Activated T-cell treated with anti-CD3 and anti-CD28 coated beads, Interleukin-2, amount 50 U/mL, for 1 hour (primary cell): ENCODE results near the gene KIAA1549.
"Not testable (repeated sequence)": the region's sequence is repeated elsewhere in the genome, so short reads cannot be mapped to it uniquely, and the experiment has no call there.

Experiments used
- DNase-seq: peaks from one replicate; pipeline ENCODE4 v3.0.0-alpha.2; 2020

KIAA1549 gene

DNA sequence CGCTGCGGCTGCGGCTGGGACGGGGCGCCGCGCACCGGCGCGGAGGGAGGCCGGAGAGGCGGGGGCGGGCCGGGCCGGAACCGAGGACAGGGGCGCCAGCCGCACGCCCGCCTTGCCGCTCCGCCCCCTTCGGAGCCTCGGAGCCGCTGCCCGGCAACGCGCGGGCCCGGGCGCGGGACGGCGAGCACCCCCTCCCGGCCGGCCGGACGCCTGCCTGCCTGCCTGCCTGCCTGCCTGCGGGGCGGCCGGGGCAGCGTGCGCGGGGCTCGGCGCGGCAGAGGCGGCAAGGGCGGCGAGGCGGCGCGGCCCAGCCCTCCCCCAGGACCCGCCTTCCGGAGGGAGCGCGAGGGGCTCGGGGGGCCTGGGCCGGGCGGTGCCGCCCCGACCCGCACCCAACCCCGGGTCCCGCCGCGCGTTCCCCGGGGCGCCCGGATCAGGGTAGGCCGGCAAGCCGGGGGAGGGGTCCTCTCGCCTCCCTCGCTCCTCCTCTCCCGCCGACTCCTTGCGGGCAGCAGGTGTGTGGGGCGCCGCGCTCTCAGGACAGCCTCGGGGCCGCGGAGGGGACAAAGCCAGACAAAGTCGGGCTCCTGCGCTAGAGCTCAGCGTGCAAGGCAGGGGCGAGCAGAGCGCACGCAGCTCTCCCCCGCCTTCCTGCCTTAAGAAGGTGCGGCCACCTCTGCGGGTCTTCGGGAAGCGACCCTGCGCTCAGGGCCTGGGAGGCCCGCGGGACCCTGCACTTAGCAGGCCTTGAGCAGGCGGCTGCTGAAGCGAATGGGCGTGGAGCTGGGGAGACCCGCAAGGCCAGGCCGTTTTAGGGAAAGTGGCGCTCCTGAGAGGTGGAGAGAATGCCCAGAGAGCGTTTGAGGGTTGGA, at the start of gene KIAA1549:
KIAA1549 (minus strand) TSS at position 58 of the 872 bp plus-strand sequence. CDS start 120 bp downstream, outside the sequence.
- DNase-seq, result peak; percentile 63

DNA sequence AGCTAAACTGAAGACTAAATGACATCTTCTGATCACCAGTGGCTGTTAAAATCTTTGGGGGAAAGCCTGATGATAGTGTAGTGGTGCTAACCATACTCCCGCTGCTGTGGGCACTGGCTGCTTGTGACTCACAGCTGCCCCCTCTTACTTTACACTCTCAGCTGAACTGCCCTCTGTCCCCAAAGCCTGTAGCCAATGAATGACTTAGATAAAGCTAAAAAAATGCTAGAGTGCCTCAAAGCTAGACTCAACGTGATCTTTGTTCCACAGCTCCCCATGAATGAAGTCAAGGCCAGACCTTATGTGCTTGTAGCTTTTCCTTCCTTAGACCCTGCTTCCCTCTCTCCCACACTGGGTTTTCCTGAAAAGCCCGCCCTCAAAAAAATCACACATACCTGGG, 48.2 kb upstream of the KIAA1549 start:
- DNase-seq, result no peak

DNA sequence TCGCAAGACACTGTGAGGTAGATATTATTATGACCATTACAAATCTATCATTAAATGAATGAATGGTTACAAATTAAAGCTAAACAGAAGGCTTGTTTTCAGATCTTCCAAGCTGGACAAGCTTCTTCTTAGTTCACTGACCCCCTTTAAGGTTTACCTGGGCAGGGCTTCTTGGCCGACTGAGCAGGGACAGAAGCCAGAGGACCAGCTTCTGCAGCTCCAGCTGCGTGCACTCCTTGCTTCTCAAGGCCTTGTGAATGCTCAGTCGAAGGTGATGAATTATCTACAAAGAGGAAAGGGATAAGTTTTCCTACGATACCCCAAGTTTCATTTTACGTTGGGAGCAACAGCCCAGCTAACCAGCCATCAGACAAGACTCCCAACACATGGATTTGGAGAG, 45.4 kb upstream of the KIAA1549 start:
- DNase-seq, result no peak

DNA sequence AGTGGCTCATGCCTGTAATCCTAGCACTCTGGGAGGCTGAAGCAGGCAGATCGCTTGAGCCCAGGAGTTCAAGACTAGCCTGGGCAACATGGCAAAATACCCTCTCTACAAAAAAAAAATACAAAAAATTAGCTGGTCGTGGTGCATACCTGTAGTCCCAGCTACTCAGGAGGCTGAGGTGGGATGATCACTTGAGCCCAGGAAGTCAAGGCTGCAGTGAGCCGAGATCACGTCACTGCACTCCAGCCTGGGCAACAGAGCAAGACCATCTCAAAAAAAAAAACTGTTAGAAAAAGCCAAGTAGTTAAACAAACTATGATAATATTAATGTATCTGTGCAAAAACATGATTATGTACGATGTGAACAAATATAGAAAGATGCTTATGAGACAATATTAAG, 44.7 kb upstream of the KIAA1549 start:
- DNase-seq, result not testable (repeated sequence)

DNA sequence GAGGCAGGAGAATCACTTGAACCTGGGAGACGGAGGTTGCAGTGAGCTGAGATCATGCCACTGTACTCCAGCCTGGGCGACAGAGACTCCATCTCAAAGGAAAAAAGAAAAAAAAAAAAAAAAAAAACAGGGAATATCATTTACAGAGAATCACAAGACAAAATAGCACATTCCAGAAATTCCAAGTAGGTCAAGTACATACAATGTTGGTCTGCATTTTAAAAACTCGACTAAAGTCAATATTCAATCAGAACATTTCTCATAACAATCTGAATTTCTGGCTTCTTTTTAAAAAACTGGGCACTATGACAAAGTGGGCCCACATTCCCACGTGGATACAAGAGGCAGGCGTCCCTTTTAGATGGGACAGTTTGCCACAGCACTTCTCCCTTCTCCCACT, 41.9 kb upstream of the KIAA1549 start:
- no peak for DNase-seq

DNA sequence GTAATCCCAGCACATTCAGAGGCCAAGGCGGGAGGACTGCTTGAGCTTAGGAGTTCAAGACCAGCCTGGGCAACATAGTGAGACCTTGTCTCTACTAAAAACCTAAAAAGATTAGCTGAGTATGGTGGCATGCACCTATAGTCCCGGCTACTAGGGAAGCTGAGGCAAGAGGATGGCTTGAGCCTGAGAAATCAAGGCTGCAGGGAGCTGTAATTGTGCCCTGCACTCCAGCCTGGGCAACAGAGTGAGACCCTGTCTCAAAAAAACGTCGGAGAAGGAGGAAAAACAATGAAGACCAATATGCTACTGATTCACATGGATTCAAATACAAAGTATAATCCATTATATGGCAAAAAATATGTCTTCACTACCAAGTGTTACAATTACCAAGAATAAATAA, 41.1 kb upstream of the KIAA1549 start:
- DNase-seq, result no peak

DNA sequence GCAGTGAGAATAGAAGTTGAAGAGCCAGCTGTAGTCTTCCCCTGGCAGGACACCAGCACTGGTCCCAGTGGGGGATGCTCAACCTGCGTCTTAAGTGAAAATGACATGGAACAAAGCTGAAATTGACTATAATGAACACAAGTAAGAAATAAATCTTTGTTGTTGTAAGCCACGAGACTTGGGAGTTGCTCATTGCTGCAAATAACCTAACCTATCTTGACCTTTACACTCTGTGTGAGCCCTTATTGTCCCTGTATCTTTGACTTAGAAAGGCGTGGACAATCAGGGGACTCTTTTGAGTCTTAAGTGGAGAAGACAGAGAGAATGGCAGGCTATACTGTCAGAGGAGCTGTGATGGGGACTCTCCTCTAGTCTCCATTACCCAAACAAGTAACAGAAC, 37.7 kb upstream of the KIAA1549 start:
- DNase-seq, result no peak

DNA sequence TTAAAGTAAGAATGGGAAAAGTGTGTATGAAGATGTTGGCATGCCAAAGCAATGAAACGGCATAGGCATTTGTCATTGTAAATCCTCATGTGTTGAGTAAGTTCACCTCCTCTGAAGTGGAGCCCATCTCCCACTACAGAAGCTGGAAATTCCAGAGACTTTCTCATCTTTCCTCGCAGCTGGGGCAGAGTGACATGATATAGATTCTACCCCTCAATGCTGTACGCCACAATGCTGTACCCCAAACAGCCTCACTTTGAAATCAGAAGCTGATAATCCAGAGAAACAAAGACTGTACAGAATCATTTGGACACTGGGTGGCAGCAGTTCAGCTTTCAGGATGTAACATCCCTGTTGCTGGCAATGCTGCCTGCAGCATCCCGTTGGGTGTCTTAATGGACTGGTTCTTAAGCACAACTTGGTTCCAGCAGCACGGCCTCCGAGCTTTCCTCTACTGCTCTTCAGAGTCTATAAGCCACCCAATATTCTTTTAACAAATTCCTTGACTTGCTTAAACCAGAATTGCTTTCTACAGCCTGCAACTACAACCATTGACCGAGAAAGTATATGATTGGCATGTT, 35.8 kb upstream of the KIAA1549 start:
- peak; percentile 53 for DNase-seq

DNA sequence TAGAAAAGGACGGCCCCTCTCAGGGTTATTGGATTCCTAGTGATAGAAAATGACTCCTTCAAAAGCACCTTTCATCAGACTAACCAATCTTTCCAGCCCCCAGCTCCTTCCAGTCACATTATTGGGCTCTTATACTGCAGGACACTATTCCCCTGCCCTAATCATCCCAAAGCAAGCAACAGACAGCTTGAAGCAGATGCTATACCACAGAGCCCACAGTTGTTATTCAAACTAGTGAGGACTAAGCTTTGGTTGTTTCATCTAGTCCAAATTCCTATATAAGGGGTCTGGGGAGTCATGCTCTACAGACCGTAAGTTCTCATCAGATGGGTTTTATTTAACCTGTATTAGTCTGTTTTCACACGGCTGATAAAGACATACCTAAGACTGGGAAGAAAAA, 30.2 kb upstream of the KIAA1549 start:
- no peak for DNase-seq

DNA sequence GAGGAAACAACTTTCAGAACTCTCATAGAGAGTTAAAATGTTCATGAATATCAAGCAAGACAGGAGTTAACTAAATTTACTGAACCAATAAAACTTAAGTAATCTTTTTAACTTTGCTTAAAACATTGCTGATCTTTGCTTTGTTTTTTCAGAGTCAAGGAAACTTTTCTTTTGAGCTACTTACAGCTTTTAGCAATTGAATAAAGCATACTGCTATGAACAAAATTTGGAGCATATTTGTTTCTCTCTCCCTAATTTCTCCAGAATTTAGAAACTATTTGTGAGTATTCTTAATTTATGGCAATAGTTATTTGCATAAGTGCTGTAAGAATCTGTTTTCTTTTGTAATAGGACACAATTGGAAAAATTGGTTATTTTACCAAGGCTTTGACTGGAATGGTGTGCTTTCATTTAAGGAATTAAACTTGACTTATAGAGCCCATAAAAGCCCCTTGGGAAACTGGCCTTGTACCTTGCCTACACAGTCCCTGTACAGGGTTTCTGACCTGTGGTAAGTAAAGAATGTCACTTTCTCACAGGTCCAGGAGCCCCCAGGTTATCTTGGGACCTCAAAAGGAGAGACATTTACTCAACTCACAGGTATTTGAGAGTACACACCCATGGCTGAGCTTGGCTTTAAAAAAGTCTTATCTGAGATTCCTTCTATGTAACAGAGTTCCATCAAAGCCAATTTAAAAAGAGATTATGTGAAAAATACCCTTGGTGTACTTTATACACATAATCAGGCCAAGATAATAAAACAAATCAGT, 23.3 kb upstream of the KIAA1549 start:
- DNase-seq, result no peak

DNA sequence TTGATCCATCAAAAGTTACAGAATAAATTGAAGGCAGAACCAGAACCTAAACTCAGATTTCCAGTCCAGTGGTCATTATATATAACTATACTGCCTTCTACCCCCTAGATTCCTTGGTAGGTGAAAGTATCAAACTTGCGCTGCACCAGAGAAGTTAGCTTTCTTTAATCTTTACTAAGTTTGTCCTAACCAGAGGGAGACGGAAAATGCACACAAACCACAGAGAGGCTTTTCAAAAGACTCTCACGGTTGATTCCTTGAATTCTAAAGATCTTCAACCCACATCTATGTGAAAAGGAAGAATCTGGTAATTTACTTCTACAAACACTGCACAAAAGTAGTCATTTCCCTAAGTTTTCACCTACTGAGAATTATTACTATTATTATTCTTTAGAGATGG, 18.2 kb upstream of the KIAA1549 start:
- DNase-seq, result no peak

DNA sequence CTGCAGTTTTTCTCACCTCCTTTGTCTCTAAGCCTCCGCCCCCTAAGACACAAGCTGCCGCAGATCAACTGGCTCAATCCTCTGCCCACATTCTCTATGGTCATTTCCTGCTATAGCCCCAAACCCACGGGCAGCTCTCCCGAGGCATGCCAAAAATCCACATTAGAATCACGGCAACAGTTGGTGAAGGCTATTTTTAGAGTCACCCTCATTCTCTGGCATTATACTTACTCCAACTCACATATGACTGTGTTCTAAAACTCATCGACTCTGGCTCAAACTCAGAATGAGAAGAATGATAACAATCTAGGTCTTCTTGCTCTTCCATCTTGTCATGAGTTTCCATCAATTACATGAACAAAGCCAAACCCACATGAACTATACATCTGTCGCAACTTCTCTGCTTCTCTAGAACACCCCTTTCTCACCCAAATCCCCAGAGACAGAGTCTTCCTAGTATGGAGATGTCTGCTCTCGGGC, 10.9 kb upstream of the KIAA1549 start:
- DNase-seq, result no peak

DNA sequence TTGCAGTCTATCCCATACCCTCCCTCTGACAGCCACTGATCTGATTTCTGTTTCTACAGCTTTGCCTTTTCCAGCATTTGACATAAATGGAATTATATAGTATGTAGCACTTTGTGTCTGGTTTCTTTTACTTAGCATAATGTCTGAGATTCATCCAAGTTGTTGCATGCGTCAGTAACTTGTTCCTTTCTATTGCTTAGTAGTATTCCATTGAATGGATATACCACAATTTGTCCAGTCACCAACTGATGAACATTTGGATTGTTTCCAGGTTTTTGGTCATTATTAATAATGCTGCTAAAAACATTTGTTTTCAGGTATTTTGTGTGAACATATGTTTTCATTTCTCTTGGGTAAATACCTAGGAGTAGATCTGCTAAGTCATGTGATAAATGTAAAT, 6.5 kb upstream of the KIAA1549 start:
- no peak for DNase-seq

DNA sequence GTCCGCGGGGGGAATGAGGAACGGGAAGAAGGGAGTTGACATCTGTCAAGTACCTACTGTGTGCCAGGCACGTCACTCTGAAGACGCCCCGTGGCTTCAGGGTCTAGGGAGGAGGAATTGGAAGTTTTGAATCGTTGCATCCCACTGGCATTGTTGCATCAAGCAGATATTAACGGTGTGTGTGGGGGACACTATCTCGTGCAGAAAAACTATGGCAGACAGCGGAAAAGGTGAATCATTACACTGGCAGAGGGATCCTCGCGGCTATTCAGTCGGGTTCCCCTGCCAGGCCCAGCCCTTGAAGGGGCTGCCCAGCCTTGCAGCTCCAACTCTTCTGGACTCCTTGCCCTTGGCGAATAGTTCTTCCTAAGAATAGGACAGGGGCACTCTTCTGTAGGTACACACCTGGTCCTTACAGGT, 1.0 kb upstream of the KIAA1549 start:
- DNase-seq, result no peak

DNA sequence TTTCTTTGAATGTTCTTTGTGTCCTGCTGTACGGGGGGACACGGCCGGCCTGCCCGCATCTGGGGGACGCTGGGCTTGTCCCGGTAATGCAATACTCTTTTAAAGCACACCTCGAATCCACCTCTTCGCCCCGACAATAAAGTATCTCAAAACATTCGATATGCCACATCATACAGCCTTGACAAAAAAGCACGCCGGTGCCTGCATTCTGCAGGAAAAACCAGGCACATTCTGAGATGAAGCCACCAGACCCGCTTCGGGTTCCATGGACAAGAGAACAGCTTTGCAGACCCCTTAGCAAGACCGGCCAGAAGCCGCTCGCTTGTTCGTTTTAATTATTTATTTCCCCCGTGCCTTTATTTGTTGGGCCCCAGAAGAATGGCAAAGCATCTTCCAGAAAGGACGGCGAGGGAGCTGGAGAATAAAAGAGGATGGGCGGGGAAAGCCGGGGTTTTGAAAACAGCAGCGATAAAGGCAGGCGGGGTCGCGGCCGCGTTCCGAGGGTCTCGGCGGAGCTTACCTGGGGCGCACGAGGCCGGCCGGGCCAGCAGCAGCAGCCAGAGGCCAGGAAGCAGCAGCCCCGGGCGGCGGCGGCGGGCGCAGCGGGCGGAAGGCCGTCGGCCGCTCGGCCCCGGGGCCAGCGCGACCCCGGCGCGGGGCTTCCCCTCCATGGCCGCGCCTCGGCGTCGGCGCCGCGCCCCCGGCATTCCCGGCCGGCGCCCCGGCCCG, 462 bp downstream of the KIAA1549 start:
- no peak for DNase-seq

DNA sequence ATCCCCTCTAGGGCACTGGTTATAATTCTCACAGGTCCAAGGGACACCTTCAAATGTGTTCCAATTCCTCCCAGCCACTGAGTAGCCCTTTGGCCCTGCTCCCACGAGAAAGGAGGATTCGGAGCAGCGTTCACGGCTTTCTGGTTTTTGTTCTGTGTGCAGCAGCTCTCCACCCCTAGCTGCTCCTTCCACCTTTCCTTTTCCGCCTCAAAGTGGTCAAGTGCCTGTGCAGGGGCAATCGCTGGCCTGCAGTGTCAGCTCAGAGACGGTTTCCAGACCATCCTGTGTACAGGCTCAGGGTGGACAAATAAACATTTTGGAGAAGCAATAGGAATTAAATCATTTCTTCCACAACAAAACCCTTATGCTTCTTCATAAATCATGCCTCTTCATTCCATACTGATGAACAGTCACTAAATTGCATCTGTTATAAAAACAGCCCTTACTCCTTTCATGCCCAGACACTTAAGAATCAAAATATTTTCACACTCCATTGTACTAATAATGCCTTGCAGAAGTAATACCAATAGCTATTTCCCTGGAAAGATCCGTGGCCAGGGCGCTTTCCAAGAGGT, 1.1 kb downstream of the KIAA1549 start:
- no peak for DNase-seq

DNA sequence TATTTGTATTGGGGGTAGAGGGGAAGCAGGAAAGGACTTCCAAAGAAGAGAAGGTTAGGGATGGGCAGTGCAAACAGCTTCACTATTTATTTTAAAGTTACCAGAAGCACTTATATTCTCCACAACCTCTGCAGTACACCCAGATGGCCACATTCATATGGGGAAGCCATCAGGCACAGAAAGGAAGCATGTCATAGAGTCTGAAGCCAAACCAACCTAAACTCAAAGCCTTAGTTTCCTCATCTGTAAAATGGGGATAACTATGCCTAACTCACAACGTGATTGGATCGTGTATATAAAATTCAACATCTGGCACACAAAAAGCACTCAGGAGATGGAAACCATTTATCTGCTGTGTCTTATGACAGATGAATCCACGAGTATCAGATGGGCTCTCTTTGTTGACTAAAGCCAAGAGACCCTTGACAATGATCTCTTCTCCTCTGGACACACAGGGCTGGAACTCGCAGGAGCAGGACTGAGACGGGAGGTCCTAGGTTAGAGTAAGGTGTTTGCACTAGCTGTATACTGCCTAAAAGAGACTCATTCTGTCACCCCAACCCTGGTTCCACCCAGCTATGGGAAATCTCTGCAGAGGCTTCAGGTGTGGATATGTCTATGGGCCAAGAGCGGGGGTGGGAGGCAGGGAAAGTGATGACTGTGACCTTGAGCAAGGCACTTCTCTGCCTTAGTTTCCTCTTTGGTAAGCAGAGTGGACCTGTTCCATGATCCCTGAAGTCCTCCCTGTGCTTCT, 1.8 kb downstream of the KIAA1549 start:
- no peak for DNase-seq

DNA sequence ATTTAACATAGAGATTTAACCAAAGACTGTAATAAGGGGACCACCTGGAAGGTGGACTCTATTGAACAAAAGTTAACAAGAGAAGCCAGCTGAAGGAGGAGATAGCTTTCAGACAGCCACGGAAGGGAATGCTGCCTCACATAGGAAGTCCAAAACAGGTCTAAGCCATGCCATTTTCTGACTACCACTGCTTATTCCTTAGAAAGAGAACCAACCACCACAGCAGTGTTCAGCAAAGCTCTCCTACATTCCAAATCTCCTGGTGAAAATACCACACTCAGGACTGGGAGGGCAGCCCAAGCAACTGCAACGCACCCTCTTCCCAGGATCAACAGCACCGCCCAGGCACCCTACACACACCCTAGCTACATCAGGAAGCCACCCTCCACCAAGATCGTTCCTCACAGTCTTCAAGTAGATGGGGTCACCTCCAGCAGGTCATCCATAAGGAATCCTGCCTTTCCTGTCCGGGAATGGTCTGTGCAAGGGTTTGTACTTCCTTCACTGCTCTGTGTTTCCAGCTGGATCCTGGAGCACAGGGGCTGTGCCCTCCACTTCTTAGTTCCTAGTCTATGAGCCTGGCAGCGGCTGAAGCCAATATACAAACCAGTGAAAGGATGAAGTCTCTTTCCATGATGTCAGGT, 2.5 kb downstream of the KIAA1549 start:
- no peak for DNase-seq

DNA sequence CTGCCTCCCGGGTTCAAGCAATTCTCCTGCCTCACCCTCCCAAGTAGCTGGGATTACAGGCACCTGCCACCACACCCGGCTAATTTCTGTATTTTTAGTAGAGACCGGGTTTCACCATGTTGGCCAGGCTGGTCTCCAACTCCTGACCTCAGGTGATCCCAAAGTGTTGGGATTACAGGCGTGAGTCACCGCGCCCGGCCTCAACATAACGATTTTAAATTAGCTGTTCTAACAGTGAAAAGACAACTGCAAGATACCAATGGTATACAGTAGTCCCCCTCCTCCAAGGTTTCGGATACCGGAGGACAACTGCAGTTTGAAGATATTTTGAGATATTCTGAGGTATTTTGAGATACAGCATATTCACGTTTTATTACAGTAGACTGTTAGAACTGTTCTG, 5.0 kb downstream of the KIAA1549 start:
- DNase-seq, result not testable (repeated sequence)

DNA sequence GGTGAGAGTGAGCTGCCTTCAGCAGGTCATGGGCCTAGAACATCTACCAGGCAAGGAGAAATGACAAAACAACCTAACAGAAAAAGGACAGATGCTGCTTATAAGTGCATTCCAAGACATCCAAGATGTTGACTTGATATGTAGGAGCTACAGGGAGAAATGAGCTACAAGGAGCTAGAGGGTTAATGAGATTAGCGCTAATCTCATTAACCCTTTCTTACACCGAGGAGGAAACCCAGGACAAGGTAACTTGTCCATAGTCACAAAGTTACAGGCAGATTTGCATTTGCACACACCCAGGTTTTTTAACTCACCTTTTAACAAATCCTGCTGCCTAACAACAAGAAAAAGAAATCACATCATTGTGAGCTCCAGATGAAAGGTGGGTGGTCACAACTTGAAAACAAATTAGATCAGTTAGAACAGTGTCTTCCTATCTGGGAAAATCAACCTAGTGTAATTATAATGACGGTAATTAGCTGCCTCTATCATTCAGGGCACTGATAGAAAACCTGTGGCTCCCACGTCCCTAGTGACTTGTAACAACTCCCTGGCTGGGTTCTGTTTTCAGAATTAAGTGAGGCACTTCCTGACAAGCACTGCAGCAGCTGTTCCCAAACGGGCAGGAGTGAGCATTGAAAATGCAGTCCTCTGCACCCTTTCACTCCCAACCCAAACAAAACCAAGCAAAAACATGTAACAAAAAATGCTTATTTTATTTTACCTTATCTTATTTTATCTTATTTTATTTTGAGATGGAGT, 5.7 kb downstream of the KIAA1549 start:
- no peak for DNase-seq
